Body of pancreas (tissue), 4 donors: ENCODE measurements around the gene TBC1D24.

ENCODE experiments used
- CTCF ChIP-seq, 7 experiments: fragments of 450-650 bp in 4 of 7; fragments of 200-600 bp in 3 of 7; sonication (generic) in 3 of 7; IDR thresholded peaks; one replicate each; pipeline ENCODE4 v1.5.1; 2016 to 2019; ENCODE audit warnings: antibody characterized with exemption in 7 of 7
- POLR2A ChIP-seq, 3 donors: fragments of 450-650 bp; IDR thresholded peaks; one replicate each; pipeline ENCODE4 v1.6.1; 2016; ENCODE audit warnings: antibody characterized with exemption in 3 of 3, mild to moderate bottlenecking in 2 of 3

- TF ChIP-seq POLR2A (IDR thresholded peaks at IDR 0.05) (no peak), CTCF (IDR thresholded peaks at IDR 0.05) (no peak)
These were observed 25.5 kb downstream of the TBC1D24 start for GRCh38 chr16:2500430-2500917.
